Testis (tissue), 2 donors: ENCODE data around the gene CTRB1.

ENCODE experiments used
- POLR2A ChIP-seq: fragments of 450-650 bp; IDR thresholded peaks from one replicate; pipeline ENCODE4 v1.6.1; 2017; ENCODE audit warnings: antibody characterized with exemption, mild to moderate bottlenecking, moderate library complexity
- TF ChIP-seq, protein P1 (sequence below), 3 experiments: fragments of 450-650 bp in 2 of 3; fragments of 200-600 bp in 1 of 3; sonication (generic) in 1 of 3; IDR thresholded peaks; one replicate each; pipeline ENCODE4 v1.5.1; 2016 to 2019; ENCODE audit warnings: antibody characterized with exemption in 3 of 3, mild to moderate bottlenecking in 2 of 3, moderate library complexity in 1 of 3

DNA sequence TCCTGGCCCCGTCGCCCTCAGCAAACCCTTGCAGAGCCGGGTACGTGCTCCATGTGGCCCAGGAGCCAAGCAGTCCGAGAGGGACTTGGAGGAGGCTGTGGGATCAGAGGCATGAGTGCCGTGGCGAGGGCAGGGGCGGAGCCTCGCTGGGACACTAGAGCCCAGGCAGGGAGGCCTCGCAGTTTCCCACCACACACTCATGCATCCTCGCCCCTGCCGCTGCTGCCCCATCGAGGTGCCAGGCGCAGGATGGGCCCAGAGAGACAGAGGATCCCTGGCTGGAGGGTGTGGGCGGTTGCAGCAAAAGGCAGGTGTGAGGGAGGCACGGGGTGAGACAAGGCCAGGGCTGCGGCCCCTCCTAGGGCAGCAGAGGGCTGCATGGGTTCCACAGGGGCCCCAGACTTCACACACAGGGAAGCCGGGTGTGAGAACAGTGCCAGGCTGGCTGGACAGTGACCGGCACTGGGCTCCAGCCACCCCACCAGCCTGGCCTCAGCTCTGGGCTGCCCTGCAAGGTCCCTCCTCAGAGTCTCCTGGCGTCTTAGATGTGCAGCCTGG lies 25.0 kb downstream of the CTRB1 start:
- no peak for TF ChIP-seq POLR2A
- TF ChIP-seq, protein P1, sequence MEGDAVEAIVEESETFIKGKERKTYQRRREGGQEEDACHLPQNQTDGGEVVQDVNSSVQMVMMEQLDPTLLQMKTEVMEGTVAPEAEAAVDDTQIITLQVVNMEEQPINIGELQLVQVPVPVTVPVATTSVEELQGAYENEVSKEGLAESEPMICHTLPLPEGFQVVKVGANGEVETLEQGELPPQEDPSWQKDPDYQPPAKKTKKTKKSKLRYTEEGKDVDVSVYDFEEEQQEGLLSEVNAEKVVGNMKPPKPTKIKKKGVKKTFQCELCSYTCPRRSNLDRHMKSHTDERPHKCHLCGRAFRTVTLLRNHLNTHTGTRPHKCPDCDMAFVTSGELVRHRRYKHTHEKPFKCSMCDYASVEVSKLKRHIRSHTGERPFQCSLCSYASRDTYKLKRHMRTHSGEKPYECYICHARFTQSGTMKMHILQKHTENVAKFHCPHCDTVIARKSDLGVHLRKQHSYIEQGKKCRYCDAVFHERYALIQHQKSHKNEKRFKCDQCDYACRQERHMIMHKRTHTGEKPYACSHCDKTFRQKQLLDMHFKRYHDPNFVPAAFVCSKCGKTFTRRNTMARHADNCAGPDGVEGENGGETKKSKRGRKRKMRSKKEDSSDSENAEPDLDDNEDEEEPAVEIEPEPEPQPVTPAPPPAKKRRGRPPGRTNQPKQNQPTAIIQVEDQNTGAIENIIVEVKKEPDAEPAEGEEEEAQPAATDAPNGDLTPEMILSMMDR (IDR thresholded peaks at IDR 0.05): no peak
